ENCODE results near the gene OR2AE1. TPM values are rescaled to one million over a fixed set of nuclear protein-coding genes. Genes with fewer than 3 reads are reported as not detected.

Gene OR2AE1
- total RNA-seq (not detected in 2 replicates), polyA plus RNA-seq (not detected in 2 replicates)

- no peak for TF ChIP-seq EZH2phosphoT487 (IDR thresholded peaks at IDR 0.05; ENCODE audit: low read depth, severe bottlenecking, unreplicated experiment)
- TF ChIP-seq CTCF (IDR thresholded peaks at IDR 0.05; ENCODE audit: poor library complexity), result no peak
- TF ChIP-seq EZH2 (IDR thresholded peaks at IDR 0.05; ENCODE audit: borderline replicate concordance), result no peak
- WGBS (ENCODE audit: low lambda C conversion rate, missing lambda C conversion rate), result 92% methylated on average over 3 of the region's 3 CpGs
- H4K20me1 ChIP-seq (ENCODE audit: insufficient read depth, poor library complexity, severe bottlenecking), result no peaks in the 10 kb centered on the region
- H2AFZ ChIP-seq, result no peak within 1 kb of the TSS
- no peaks in the 10 kb centered on the region for H3K27me3 ChIP-seq
- no peak within 1 kb of the TSS for H3K27ac ChIP-seq
- no peaks in the 10 kb centered on the region for H3K36me3 ChIP-seq (replicated peaks; ENCODE audit: insufficient read depth, low read depth)
- H3K4me2 ChIP-seq, result no peak within 1 kb of the TSS
- no peak for DNase-seq (ENCODE audit: low spot score)
- no peaks in the 10 kb centered on the region for H3K9me2 ChIP-seq (replicated peaks; ENCODE audit: insufficient read depth)
- no peak within 1 kb of the TSS for H3K4me3 ChIP-seq
- no peaks in the 10 kb centered on the region for H3K79me2 ChIP-seq
- H3K4me1 ChIP-seq (ENCODE audit: insufficient read depth), result no peaks in the 10 kb centered on the region
- H3K9me3 ChIP-seq (ENCODE audit: low read depth), result no peaks in the 10 kb centered on the region
Measured at GRCh38 chr7:99876933-99877332, at the start of gene OR2AE1. Gene OR2AE1 (minus strand): TSS chr7:99877033. CDS start chr7:99877033, 0 bp downstream.

- TF ChIP-seq CTCF (IDR thresholded peaks at IDR 0.05; ENCODE audit: poor library complexity), result no peak
- H3K36me3 ChIP-seq (replicated peaks; ENCODE audit: insufficient read depth, low read depth), result no peaks in the 10 kb centered on the region
- no peaks in the 10 kb centered on the region for H3K79me2 ChIP-seq
- H3K27ac ChIP-seq, result no peak overlapping the region
- H2AFZ ChIP-seq, result no peak overlapping the region
- H3K4me2 ChIP-seq, result no peak overlapping the region
- no peaks in the 10 kb centered on the region for H4K20me1 ChIP-seq (ENCODE audit: insufficient read depth, poor library complexity, severe bottlenecking)
- no peaks in the 10 kb centered on the region for H3K9me2 ChIP-seq (replicated peaks; ENCODE audit: insufficient read depth)
- H3K4me3 ChIP-seq, result no peak overlapping the region
- DNase-seq (ENCODE audit: low spot score), result no peak
- no peaks in the 10 kb centered on the region for H3K9me3 ChIP-seq (ENCODE audit: low read depth)
- H3K27me3 ChIP-seq, result peaks cover 27% of the 10 kb centered on the region
- H3K4me1 ChIP-seq (ENCODE audit: insufficient read depth), result peaks cover 5% of the 10 kb centered on the region
Measured at GRCh38 chr7:99926321-99926720, 49.5 kb upstream of the OR2AE1 start.

- H3K27ac ChIP-seq, result no peak overlapping the region
- H3K9me2 ChIP-seq (replicated peaks; ENCODE audit: insufficient read depth), result no peaks in the 10 kb centered on the region
- no peaks in the 10 kb centered on the region for H3K4me1 ChIP-seq (ENCODE audit: insufficient read depth)
- H3K79me2 ChIP-seq, result no peaks in the 10 kb centered on the region
- 83% methylated on average over 3 of the region's 3 CpGs for WGBS (ENCODE audit: low lambda C conversion rate, missing lambda C conversion rate)
- no peak overlapping the region for H2AFZ ChIP-seq
- H3K27me3 ChIP-seq, result peaks cover 16% of the 10 kb centered on the region
- H3K36me3 ChIP-seq (replicated peaks; ENCODE audit: insufficient read depth, low read depth), result no peaks in the 10 kb centered on the region
- TF ChIP-seq EZH2phosphoT487 (IDR thresholded peaks at IDR 0.05; ENCODE audit: low read depth, severe bottlenecking, unreplicated experiment) (no peak), CTCF (IDR thresholded peaks at IDR 0.05; ENCODE audit: poor library complexity) (no peak), EZH2 (IDR thresholded peaks at IDR 0.05; ENCODE audit: borderline replicate concordance) (no peak)
- no peaks in the 10 kb centered on the region for H4K20me1 ChIP-seq (ENCODE audit: insufficient read depth, poor library complexity, severe bottlenecking)
- H3K9me3 ChIP-seq (ENCODE audit: low read depth), result no peaks in the 10 kb centered on the region
- H3K4me3 ChIP-seq, result no peak overlapping the region
- H3K4me2 ChIP-seq, result no peak overlapping the region
- no peak for DNase-seq (ENCODE audit: low spot score)
Measured at GRCh38 chr7:99923200-99923599, 46.4 kb upstream of the OR2AE1 start.

- no peak overlapping the region for H3K27ac ChIP-seq
- H3K4me3 ChIP-seq, result no peak overlapping the region
- WGBS (ENCODE audit: low lambda C conversion rate, missing lambda C conversion rate), result 85% methylated on average over 3 of the region's 3 CpGs
- no peaks in the 10 kb centered on the region for H3K36me3 ChIP-seq (replicated peaks; ENCODE audit: insufficient read depth, low read depth)
- no peaks in the 10 kb centered on the region for H4K20me1 ChIP-seq (ENCODE audit: insufficient read depth, poor library complexity, severe bottlenecking)
- DNase-seq (ENCODE audit: low spot score), result no peak
- H3K4me1 ChIP-seq (ENCODE audit: insufficient read depth), result no peaks in the 10 kb centered on the region
- TF ChIP-seq EZH2phosphoT487 (IDR thresholded peaks at IDR 0.05; ENCODE audit: low read depth, severe bottlenecking, unreplicated experiment), result no peak
- TF ChIP-seq EZH2 (IDR thresholded peaks at IDR 0.05; ENCODE audit: borderline replicate concordance), result no peak
- no peak for TF ChIP-seq CTCF (IDR thresholded peaks at IDR 0.05; ENCODE audit: poor library complexity)
- no peaks in the 10 kb centered on the region for H3K9me2 ChIP-seq (replicated peaks; ENCODE audit: insufficient read depth)
- no peak overlapping the region for H3K4me2 ChIP-seq
- no peaks in the 10 kb centered on the region for H3K9me3 ChIP-seq (ENCODE audit: low read depth)
- H2AFZ ChIP-seq, result no peak overlapping the region
- H3K27me3 ChIP-seq, result peaks cover under 1% of the 10 kb centered on the region
- H3K79me2 ChIP-seq, result no peaks in the 10 kb centered on the region
Measured at GRCh38 chr7:99920149-99920548, 43.3 kb upstream of the OR2AE1 start.
